NCI-H446 (cell line): ENCODE measurements around the gene TPGS2.
A peak's percentile ranks its signal among the peaks of the same experiment; 100 is the strongest.
"Not testable (repeated sequence)": the region's sequence is repeated elsewhere in the genome, so short reads cannot be mapped to it uniquely, and the experiment has no call there.

Experiments
- DNase-seq, 2 experiments: peaks; one replicate each; lab custom pipeline; 2025; lab: John Stamatoyannopoulos, UW

TPGS2 gene, protein sequence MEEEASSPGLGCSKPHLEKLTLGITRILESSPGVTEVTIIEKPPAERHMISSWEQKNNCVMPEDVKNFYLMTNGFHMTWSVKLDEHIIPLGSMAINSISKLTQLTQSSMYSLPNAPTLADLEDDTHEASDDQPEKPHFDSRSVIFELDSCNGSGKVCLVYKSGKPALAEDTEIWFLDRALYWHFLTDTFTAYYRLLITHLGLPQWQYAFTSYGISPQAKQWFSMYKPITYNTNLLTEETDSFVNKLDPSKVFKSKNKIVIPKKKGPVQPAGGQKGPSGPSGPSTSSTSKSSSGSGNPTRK

DNA sequence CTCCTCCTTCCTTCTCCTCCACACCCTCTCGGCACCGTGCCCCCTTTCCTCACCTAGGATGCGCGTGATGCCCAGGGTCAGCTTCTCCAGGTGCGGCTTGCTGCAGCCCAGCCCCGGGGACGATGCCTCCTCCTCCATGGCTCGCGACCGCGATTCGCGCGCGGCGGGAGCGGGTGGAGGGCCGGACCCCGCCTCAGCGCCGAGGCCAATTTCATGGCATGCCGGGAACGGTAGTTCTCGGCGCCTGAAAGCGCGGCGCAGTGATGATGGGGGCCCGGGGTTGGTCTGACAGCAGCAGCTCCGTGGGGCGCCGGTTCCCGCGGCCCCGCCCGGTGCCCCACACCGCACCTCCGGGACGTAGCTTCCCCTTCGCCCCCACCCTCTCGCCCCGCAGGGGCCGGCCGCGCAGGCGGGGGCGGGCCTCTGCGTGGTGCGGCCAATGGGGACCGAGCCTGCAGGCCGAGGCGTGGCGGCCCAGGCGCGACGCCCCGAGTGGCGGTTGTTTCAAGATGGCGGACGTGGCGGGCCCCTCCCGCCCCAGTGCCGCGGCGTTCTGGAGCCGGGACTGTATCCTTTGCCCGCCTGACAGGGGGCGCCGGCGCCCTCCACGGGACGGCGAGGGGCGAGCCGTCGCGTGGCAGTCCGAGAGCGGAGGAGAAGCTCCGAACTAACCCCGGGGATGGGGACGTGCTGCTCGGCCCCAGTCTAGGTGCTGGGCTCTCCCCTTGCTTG is at the start of gene TPGS2, which contains the start of gene KIAA1328:
TPGS2 (minus strand) TSS at position 373 of the 732 bp plus-strand sequence; CDS start at position 138, 235 bp downstream.
KIAA1328 (plus strand) TSS at position 498 of the 732 bp plus-strand sequence; CDS start at position 510, 12 bp downstream.
- DNase-seq, result peak; percentile 87 to 94

DNA sequence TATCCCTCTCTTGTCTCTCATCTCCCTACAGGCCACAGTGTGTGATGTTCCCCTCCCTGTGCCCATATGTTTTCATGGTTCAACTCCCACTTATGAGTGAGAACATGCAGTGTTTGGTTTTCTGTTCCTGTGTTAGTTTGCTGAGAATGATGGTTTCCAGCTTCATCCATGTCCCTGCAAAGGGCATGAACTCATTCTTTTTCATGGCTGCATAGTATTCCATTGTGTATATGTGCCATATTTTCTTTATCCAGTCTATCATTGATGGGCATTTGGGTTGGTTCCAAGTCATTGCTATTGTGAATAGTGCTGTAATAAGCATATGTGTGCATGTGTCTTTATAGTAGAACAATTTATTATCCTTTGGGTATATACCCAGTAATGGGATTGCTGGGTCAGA is 45.0 kb upstream of the TPGS2 start:
- not testable (repeated sequence) for DNase-seq

DNA sequence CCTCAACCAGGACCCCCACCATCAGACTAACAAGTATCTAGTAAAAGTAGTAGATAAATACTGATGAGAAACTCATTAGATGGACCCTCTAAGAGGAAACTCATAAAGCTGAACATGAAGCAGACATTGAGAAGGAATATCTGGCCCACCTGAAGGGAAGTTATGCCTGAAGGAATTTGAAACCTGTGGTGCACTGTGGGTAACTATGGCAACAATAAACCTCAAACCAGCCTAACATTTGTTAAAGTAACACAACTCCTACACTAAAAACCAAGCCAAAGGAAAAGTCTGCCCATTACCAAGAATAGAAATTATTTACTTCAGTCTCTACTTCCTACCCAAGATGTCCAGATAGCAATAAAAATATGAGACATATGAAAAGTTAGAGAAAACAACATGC is 43.5 kb upstream of the TPGS2 start:
- DNase-seq, result no peak

DNA sequence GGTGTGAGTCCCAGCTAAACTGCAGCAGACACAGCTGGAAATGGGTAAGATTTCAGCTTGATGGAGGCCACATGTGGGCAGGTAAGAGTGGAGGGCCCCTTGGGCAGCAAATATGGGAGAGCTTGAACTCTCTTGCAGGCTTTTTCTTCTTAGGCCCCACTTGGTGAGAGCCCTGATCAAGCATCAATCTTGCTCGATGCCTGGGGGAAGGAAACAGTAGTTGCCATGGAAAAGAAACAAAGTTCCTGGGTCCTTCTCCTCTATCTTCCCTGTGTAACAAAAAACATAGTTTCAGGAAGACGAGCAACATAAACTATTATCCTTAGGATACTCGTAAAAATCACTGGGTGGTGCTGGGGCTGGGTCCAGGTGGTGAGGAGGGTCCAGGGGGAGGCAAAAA is 43.0 kb upstream of the TPGS2 start:
- no peak for DNase-seq

DNA sequence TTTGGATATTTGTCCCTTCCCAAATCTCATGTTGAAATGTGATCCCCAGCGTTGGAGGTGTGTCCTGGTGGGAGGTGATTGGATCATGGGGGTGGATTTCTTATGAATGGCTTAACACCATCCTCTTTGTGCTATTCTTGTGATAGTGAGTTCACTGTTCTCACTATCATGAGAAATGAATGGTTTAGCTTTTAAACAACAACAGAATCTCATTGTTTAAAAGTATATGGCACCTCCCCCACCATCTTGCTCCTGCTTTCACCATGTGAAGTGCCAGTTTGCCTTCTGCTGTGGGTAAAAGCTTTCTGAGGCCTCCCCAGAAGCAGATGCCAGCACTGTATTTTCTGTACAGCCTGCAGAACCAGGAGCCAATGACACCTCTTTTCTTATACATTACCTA is 38.3 kb upstream of the TPGS2 start:
- no peak for DNase-seq

DNA sequence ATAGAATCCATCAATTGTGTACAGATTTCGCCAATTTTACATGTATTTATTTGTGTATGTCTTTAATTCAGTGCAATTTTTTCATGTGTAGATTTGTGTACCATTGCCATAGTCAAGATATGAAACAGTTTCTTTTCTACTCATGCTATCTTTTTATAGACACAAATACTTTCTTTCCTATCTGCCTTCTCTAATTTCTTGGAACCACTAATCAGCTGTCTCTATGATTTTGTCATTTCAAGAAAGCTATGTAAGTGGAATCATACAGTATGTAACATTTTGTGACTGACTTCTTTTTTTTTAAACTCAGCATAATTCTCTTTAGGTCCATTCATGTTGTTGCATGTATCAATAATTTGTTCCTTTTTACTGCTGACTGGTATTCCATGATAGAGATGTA is 33.4 kb upstream of the TPGS2 start:
- no peak for DNase-seq

DNA sequence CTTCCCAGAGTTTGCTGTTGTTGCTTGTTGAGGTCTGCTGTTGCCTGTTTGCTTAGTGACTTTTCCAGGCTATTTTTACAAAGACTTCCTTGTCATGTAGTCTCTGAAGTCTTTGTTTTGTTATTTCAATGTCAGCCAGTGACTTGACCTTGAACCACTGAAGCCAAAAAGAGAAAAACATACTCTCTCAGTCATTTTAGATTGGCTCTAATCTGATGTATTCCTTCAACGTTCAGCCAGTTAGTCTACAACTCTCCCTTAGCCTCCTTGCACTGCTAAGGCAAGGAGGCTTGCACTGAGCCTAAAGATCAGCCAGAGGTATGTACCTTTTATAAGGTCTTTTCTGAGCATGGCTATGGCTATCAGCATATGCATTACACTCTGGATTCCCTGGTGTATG is 28.0 kb upstream of the TPGS2 start:
- no peak for DNase-seq

DNA sequence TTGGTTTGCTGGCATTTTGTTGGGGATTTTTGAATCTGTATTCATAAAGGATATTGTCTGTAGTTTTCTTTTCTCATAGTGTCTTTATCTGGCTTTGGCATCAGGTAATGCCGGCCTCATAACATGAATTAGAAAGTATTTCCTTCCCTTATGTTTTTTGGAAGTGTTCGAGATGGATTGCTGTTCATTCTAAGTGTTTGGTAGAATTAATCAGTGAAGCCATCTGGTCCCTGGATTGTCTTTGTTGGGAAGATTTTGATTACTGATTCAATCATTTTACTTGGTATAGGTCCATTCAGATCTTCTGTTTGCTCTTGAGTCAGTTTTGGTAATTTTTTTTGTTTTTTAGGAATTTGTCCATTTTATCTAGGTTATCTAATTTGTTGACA is 22.4 kb upstream of the TPGS2 start:
- peak in 1 of 2 experiments; percentile 7 for DNase-seq

DNA sequence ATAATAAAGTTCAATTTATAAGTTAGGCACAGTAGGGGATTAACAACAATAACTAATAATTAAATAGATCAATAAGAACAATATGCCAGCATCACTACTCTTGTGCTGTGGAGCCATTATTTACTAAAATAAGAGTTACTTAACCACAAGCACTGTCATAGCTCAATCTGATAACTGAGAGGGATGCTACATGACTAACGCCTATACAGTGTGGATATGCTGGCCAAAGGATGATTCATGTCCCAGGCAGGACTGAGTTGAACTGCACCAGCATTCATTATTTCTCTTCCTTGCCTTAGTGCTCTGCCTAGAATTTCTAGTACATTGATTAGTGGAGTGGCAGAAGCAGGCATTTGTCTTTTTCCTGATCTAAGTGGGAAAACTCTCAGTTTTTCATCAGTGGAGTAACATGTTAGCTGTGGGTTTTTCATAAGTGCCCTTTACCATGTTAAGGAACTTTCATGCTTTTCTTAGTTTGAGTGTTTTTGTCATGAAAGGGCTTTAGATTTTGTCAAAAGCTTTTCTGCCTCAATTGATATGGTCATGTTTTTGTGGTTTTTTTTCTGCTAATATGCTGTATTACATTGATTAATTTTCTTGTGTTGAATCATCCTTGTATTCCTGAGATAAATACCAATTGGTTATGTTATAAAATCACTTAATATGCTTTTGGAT is 21.9 kb upstream of the TPGS2 start:
- peak in 1 of 2 experiments; percentile 33 for DNase-seq

DNA sequence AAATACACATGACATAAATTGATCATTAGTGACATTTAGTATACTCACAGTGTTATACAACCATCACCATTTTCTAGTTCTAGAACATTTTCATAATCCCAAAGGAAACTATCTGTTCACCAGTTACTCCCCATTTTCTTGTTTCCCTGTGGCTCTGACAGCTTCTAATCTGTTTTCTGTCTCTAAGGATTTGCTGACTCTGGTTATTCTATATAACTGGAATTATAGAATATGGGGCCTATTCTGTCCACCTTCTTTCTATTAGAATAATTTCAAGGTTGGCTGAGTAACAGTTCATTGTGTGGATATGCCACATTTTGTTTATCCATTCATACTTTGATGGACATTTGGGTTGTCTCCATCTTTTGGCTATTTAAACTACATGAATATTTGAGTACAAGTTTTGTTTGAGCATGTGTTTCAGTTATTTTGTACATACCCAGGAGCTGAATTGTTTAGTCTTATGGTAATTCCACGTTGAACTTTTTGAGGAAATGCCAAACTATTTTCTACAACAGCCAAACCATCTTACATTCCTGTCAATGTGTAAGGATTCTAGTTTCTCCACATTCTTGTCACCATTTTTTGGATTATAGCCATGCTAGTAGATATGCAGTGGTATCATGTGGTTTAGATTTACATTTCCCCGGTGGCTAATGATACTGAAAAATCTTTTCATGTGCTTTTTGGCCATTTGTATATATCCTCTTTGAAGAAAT is 20.6 kb upstream of the TPGS2 start:
- no peak for DNase-seq

DNA sequence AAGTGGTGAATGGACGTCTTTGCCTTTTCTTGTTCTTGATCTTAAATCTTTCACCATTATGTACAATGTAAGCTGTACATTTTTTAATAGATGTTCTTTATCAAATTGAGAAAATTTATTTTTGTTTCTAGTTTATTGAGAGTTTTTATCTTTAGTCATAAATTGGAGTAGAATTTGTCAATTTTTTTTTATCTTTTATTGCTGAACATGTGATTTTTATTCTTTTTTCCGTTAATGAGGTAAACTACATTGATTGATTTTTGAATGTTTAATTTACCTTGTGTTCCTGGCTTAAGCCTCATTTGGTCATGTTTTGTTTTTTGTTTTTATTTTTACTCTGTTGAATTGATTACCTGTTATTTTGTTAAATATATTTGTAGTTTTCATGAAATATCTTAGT is 19.8 kb upstream of the TPGS2 start:
- DNase-seq, result no peak

DNA sequence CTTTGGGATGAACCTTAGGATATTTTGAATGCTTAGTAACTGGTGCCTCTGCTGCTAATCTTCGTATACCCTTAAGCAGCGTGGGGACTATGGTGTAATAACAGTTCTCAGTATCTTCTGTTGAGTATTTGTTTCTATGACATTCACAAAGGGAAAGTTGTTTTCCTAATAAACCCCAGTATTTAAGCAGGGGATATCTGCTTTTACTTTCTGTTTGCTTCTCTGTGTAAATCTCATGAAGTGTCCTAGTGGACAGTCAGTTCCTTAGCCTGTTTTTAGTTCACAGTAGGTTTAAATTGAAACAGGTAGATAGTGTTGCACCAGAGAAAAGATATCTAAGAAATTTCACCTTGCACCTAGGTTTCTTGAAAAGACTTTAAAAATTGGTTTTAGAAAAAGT is 15.0 kb upstream of the TPGS2 start:
- no peak for DNase-seq

DNA sequence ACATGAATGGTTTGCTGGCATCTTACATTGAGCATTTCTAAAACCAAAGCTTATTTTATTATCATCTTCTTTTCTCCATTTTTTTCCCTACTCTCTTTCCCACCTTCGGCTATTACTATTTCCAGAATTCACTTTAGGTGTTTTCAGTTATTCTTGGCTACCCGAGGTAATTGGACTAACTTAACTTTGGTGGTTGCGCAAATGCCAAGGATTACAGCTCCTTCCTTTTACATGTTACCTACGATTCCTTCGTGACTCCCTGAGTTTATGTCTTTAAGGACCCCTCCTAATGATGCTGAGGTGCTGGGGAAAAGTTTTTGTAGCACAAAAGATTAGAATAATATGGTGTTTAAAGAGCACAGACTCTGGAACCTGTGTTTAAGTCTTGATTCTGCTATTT is 14.4 kb upstream of the TPGS2 start:
- no peak for DNase-seq

DNA sequence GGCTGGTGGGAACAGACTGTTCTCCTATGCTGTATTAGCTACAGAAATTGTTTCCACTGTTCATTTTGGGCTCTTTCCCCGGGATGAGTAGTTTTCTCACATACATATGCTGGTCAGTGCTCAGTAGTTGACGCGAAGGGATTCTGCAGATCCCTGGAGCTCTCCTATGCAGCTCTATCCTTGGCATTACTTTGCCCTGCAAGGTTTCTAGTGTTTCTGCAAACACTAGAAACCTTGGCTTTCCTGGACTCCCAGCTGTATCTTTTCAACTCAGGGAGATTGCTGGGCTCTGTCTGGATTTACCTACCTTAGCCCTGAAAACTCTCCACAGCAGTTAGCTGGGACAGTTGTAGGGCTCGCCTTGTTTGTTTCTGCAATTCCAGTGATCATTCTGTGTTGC is 11.0 kb upstream of the TPGS2 start:
- no peak for DNase-seq

DNA sequence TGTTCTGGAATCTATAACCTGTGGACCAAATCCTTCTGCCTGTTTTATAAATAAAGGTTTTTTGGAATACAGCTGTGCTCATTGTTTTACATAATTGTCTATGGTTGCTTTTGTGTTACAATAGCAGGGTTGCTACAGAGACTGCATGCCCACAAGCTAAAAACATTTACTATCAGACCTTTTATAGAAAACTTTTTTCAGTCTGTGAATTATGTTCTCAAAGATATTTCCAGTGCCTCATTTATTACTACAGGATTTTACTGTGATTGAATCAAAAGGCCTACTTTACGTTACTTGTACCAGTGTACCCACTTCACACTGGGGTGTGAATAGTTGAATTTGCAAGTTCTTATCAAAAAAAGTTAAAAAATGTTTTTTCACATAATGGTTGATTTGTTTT is 7.1 kb upstream of the TPGS2 start:
- DNase-seq, result no peak

DNA sequence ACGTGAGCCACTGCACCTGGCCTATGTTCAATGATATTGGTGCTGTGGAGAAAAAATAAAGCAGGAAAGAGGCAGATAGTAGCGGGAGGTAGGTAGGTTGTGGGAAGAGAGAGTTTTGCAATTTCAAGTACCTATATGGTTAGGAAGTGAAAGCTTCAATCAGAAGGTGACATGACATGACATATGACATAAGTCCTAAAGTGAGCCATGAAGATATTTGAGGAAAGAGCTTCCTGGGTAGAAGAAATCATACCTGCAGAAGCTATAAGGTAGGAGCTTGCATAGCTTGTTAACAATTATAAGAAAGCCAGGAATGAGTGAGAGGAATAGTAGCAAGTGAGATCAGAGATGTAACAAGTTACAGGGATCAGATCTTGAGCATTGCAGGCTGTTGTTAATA is 4.3 kb upstream of the TPGS2 start:
- no peak for DNase-seq

DNA sequence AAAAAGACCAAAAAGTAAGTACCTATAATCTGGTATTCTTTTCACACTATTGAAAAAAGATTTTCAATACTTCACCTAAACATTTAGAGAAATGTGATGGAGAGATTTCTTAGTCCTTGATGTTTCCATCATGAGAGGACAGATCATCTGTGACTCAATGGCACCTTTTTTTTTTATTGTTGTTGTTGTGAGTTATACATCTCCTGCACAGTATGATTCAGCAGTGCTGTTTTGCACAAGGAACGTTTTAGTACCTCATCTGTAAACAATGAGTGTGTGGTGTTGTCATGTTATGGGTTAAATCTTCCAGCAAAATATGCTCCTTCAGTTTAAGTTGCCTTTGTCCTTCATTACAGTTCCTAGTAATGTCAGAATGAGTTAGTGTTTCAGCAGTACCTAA is 2.3 kb upstream of the TPGS2 start:
- DNase-seq, result no peak

DNA sequence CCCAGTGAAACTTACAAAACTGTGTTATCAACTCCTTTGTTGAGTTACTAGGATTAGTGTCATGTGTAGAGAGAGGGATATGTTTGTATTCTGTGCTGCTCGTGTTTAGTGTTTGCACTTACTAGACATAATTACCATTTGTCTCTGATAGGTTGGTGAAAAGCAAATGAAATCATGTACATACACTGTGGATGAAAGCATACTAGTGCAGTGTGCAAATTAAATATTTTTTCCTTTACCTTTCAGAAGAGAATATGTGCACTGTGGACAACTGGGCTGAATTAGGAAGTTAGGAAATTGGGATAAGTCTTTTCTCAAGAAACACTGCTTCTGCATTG is 1.3 kb upstream of the TPGS2 start:
- DNase-seq, result no peak

DNA sequence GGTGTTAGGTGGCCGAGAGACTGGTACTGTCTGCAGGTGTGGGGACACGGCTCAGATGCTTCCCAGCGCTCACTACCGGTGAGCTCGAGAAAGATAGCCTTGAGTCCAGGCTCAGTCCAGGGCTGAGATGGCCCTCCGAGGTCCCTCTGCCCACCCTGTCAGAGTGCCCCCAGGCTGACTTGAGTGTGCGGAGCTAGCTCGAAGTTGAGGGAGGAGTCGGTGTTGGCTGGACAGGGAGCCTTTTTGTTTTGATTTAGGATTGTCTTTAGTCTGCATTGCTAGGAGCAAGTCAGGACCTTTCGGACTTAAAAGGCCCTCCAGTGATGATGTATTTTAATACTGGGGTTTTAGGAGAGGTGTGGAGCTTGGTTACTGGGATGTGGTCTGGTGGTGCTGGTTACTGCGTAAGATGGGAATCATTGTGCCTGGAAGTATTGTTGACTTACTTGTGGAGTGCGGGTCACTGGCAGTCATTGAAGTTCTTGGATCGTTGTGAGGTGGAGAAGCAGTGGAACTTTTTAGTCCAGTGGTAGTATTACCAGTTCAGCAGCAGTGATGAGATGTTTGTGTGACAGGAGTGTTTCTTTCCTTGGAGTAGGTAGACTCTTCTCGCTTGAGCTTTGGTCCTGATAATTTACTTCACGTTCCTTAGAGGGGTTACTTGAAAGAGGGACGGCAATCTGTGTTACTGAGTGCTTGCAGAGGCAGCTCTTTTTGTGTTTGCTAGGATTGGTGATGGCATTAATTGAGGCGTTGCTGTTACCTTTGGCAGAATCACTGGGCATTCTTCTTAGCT is 758 bp upstream of the TPGS2 start:
- no peak for DNase-seq

DNA sequence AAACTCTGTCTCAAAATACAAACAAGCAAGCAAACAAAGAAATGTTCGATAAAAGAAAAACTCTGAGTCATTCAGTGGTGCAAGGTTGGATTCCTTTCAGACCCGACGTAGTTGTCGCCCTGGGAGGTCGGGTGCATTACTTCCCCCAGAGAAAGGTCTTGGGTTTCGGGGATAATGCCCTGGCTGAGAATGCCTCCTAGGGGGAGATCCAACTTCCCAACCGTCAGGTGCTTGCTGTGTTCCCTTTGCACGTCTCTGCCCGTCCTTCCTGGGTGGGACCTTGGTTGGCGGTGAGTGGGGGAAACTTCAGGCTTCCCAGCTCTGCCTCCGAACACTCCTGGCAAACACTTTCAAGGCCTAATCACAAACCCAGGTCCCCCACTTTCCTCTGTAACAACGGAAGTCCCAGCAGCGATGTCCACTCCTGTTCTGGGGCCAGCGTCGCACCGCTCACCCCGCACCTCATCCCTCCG is 609 bp downstream of the TPGS2 start:
- DNase-seq, result peak in 1 of 2 experiments; percentile 30

DNA sequence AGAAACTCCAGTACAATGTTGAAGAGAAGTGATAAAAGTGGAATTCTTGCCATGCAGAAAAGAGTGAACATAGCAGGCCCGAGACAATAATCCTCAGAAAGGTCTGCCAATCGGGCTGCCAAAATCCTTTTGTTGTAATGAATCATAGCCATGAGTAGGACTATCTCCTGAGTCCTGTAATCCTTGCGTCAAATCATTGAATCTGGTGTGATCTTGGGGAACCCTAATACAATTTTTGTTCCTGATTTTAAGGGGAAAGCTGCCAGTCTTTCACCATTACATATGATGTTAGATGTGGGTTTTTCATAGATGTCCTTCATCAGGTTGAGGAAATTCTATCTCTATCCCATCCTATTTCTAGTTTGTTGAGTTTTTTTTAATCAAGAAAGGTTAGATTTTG is 2.2 kb downstream of the TPGS2 start:
- DNase-seq, result no peak

DNA sequence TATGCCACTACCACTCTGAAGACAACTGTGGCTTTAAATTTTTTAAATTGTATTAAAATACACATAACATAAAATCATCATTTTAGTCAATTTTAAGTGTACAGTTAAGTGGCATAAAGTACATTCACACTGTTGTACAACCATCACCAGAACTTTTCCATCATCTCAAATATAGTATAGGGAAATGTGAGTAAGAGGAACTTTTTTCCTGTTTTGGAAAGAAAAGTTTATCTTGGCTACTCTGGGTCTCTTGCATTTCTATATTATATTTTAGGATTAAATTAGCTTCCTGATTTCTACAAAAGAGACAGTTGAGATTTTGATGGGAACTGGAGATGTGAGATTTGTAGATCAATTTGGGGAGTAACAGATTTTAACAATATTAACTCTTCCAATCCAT is 3.3 kb downstream of the TPGS2 start:
- DNase-seq, result no peak
